H9 (cell line): ENCODE results near the gene TGM5. TPM values are rescaled to one million over a fixed set of nuclear protein-coding genes. Genes with fewer than 3 reads are reported as not detected.

ENCODE experiments used
- DNase-seq: peaks from one replicate; pipeline ENCODE4 v3.0.0-alpha.2; 2017
- H2AFZ ChIP-seq: one replicate; pipeline ENCODE4 v1.6.1; 2013; ENCODE audit warnings: mild to moderate bottlenecking, low read length, control low read depth, moderate library complexity
- H2AK5ac ChIP-seq: 2 replicates; pipeline ENCODE4 v1.6.1; 2013; ENCODE audit warnings: low read length, control low read depth, mixed read lengths; ENCODE audit not compliant: insufficient read length
- H2BK120ac ChIP-seq: one replicate; pipeline ENCODE4 v1.6.1; 2013; ENCODE audit warnings: low read depth, mild to moderate bottlenecking, low read length, control low read depth, inconsistent platforms; ENCODE audit not compliant: poor library complexity, severe bottlenecking
- H2BK12ac ChIP-seq: 2 replicates; pipeline ENCODE4 v1.6.1; 2013; ENCODE audit warnings: low read length, control low read depth, mixed read lengths, low read depth; ENCODE audit not compliant: insufficient read length
- H2BK15ac ChIP-seq: 2 replicates; pipeline ENCODE4 v1.6.1; 2013; ENCODE audit warnings: low read depth, low read length, control low read depth
- H2BK20ac ChIP-seq: one replicate; pipeline ENCODE4 v1.6.1; 2013; ENCODE audit warnings: low read depth, mild to moderate bottlenecking, low read length, control low read depth, inconsistent platforms; ENCODE audit not compliant: poor library complexity, severe bottlenecking
- H2BK5ac ChIP-seq: 2 replicates; pipeline ENCODE4 v1.6.1; 2013; ENCODE audit warnings: low read length, control low read depth, mixed read lengths; ENCODE audit not compliant: insufficient read length
- H3K14ac ChIP-seq: 2 replicates; pipeline ENCODE4 v1.6.1; 2013; ENCODE audit warnings: low read length, control low read depth; ENCODE audit not compliant: insufficient read depth
- H3K18ac ChIP-seq: 2 replicates; pipeline ENCODE4 v1.6.1; 2013; ENCODE audit warnings: low read depth, mild to moderate bottlenecking, mixed read lengths, low read length, control low read depth; ENCODE audit not compliant: insufficient read length
- H3K23ac ChIP-seq: 2 replicates; pipeline ENCODE4 v1.6.1; 2013; ENCODE audit warnings: low read length, control low read depth, mixed read lengths, low read depth; ENCODE audit not compliant: insufficient read length
- H3K23me2 ChIP-seq: 2 replicates; pipeline ENCODE4 v1.6.1; 2013; ENCODE audit warnings: low read depth, mild to moderate bottlenecking, mixed read lengths, low read length, control low read depth; ENCODE audit not compliant: insufficient read length, poor library complexity, severe bottlenecking
- H3K27ac ChIP-seq: 2 replicates; pipeline ENCODE4 v1.5.1; 2013; ENCODE audit warnings: low read length, control low read depth, mixed read lengths, low read depth; ENCODE audit not compliant: insufficient read length
- H3K27me3 ChIP-seq: 2 replicates; pipeline ENCODE4 v1.6.1; 2013; ENCODE audit warnings: low read length, control low read depth, inconsistent platforms; ENCODE audit not compliant: insufficient read depth
- H3K4ac ChIP-seq: 2 replicates; pipeline ENCODE4 v1.6.1; 2013; ENCODE audit warnings: low read depth, mild to moderate bottlenecking, control low read depth, inconsistent platforms, low read length, moderate library complexity
- H3K4me1 ChIP-seq: 2 replicates; pipeline ENCODE4 v1.6.1; 2013; ENCODE audit warnings: low read length, control low read depth, inconsistent platforms; ENCODE audit not compliant: insufficient read depth
- H3K4me2 ChIP-seq: 2 replicates; pipeline ENCODE4 v1.6.1; 2013; ENCODE audit warnings: low read length, control low read depth, mixed read lengths; ENCODE audit not compliant: insufficient read length, insufficient read depth
- H3K56ac ChIP-seq: 2 replicates; pipeline ENCODE4 v1.6.1; 2013; ENCODE audit warnings: low read depth, mild to moderate bottlenecking, mixed read lengths, low read length, control low read depth; ENCODE audit not compliant: insufficient read length
- H3K79me1 ChIP-seq: 2 replicates; pipeline ENCODE4 v1.6.1; 2013; ENCODE audit warnings: low read depth, mild to moderate bottlenecking, moderate library complexity, low read length, control low read depth, inconsistent platforms; ENCODE audit not compliant: insufficient read depth, poor library complexity, severe bottlenecking
- H3K79me2 ChIP-seq: 2 replicates; pipeline ENCODE4 v1.6.1; 2013; ENCODE audit warnings: low read length, control low read depth, inconsistent platforms; ENCODE audit not compliant: insufficient read depth
- H3K9ac ChIP-seq: 2 replicates; pipeline ENCODE4 v1.6.1; 2013; ENCODE audit warnings: low read length, control low read depth, mixed read lengths; ENCODE audit not compliant: insufficient read length; ENCODE audit errors: extremely low read depth
- H3K9me3 ChIP-seq: one replicate; pipeline ENCODE4 v1.6.1; 2013; ENCODE audit warnings: low read depth, low read length, inconsistent platforms; ENCODE audit not compliant: control insufficient read depth
- H3T11ph ChIP-seq: one replicate; pipeline ENCODE4 v1.6.1; 2013; ENCODE audit warnings: mild to moderate bottlenecking, low read length, control low read depth, inconsistent platforms
- H4K20me1 ChIP-seq: one replicate; pipeline ENCODE4 v1.6.1; 2013; ENCODE audit not compliant: control insufficient read depth, insufficient read length, insufficient read depth
- H4K5ac ChIP-seq: 2 replicates; pipeline ENCODE4 v1.6.1; 2013; ENCODE audit warnings: low read depth, mild to moderate bottlenecking, mixed read lengths, low read length, control low read depth; ENCODE audit not compliant: insufficient read length
- H4K8ac ChIP-seq: replicated peaks from 2 replicates; pipeline ENCODE4 v1.6.1; 2013; ENCODE audit warnings: low read length, control low read depth, mixed read lengths, low read depth; ENCODE audit not compliant: insufficient read length
- H4K91ac ChIP-seq: 2 replicates; pipeline ENCODE4 v1.6.1; 2013; ENCODE audit warnings: low read depth, mild to moderate bottlenecking, moderate library complexity, mixed read lengths, low read length, control low read depth; ENCODE audit not compliant: insufficient read length
- H3K27ac Mint-ChIP-seq, 3 experiments: 2 replicates in 2 of 3; 3 replicates in 1 of 3; pipeline ENCODE4 v1.8.0; 2020 to 2021; ENCODE audit warnings: mixed read lengths in 3 of 3, mild to moderate bottlenecking in 1 of 3, moderate library complexity in 1 of 3
- H3K27me3 Mint-ChIP-seq: 2 replicates; pipeline ENCODE4 v1.8.0; 2021; ENCODE audit warnings: low read depth, mild to moderate bottlenecking, moderate library complexity, mixed read lengths
- H3K36me3 Mint-ChIP-seq, 3 experiments: 2 replicates in 2 of 3; 3 replicates in 1 of 3; pipeline ENCODE4 v1.8.0; 2020 to 2021; ENCODE audit warnings: low read depth in 3 of 3, mixed read lengths in 3 of 3; ENCODE audit not compliant: insufficient read depth in 1 of 3
- H3K4me1 Mint-ChIP-seq, 2 experiments: 2 replicates each; pipeline ENCODE4 v1.8.0; 2020; ENCODE audit warnings: mixed read lengths in 2 of 2
- H3K4me3 Mint-ChIP-seq, 2 experiments: 2 replicates in 1 of 2; 3 replicates in 1 of 2; pipeline ENCODE4 v1.8.0; 2020 to 2021; ENCODE audit warnings: mild to moderate bottlenecking in 2 of 2, mixed read lengths in 2 of 2, moderate library complexity in 1 of 2
- H3K9me3 Mint-ChIP-seq, 2 experiments: 2 replicates in 1 of 2; 3 replicates in 1 of 2; pipeline ENCODE4 v1.8.0; 2020; ENCODE audit warnings: mild to moderate bottlenecking in 2 of 2, mixed read lengths in 2 of 2, moderate library complexity in 1 of 2
- CTCF ChIP-seq: fragments of 200-600 bp; sonication (generic); conservative IDR thresholded peaks from 3 replicates; pipeline ENCODE4 v1.8.0; 2021; ENCODE audit warnings: antibody characterized with exemption, mild to moderate bottlenecking
- WGBS: extraction: QIAGEN DNeasy Blood & Tissue Kit; methylation state at CpG from one replicate; pipeline ENCODE4 v1.1.7; 2013; ENCODE audit warnings: missing lambda C conversion rate, low lambda C conversion rate, mixed read lengths; ENCODE audit not compliant: insufficient read length; ENCODE audit errors: extremely low coverage; 5-methylcytosine and 5-hydroxymethylcytosine counted together
- total RNA-seq: library from RNA; stranded (reverse); gene quantifications from 2 replicates; pipeline ENCODE4 v1.2.1, GENCODE V29; 2021

The TGM5 gene
- total RNA-seq, 1 experiment from 2014 or later, result not detected

- no peaks in the 10 kb centered on the region for H3K79me1 ChIP-seq
- no peaks in the 10 kb centered on the region for H3K27me3 ChIP-seq
- no peak overlapping the region for H3K23ac ChIP-seq
- no peak overlapping the region for H3K9ac ChIP-seq
- no peak overlapping the region for H4K8ac ChIP-seq
- H3K27ac Mint-ChIP-seq, result no peak overlapping the region
- H3K23me2 ChIP-seq, result no peaks in the 10 kb centered on the region
- no peak for DNase-seq
- no peaks in the 10 kb centered on the region for H4K20me1 ChIP-seq
- no peak overlapping the region for H4K5ac ChIP-seq
- H3K79me2 ChIP-seq, result no peaks in the 10 kb centered on the region
- H3K4me2 ChIP-seq, result no peak overlapping the region
- H3K18ac ChIP-seq, result no peak overlapping the region
- H3K4ac ChIP-seq, result no peak overlapping the region
- no peak overlapping the region for H2BK15ac ChIP-seq
- no peak overlapping the region for H4K91ac ChIP-seq
- no peak overlapping the region for H2BK20ac ChIP-seq
- H3K14ac ChIP-seq, result no peak overlapping the region
- no peak overlapping the region for H3K56ac ChIP-seq
- H3K27ac ChIP-seq, result no peak overlapping the region
- WGBS, result no CpG with 5 or more reads among the region's 9 CpGs
- H3K36me3 Mint-ChIP-seq, result no peaks in the 10 kb centered on the region; a peak in 1 of 7 replicates
- H2BK5ac ChIP-seq, result no peak overlapping the region
- H3K27me3 Mint-ChIP-seq, result peaks cover 14% of the 10 kb centered on the region
- no peaks in the 10 kb centered on the region for H3K4me1 ChIP-seq
- H3K4me3 Mint-ChIP-seq, result no peak overlapping the region
- TF ChIP-seq CTCF, result no peak
- H2BK120ac ChIP-seq, result no peak overlapping the region
- peaks cover 11 to 12% of the 10 kb centered on the region in 2 experiments for H3K4me1 Mint-ChIP-seq
- no peak overlapping the region for H2AFZ ChIP-seq
- H3K9me3 ChIP-seq, result no peaks in the 10 kb centered on the region
- no peak overlapping the region for H2AK5ac ChIP-seq
- H2BK12ac ChIP-seq, result no peak overlapping the region
- H3T11ph ChIP-seq, result no peak overlapping the region
- H3K9me3 Mint-ChIP-seq, result no peaks in the 10 kb centered on the region
These were observed 59.7 kb downstream of the TGM5 start for GRCh38 chr15:43207024-43207423.
